ENCODE measurements around the gene SLC7A9.

DNA sequence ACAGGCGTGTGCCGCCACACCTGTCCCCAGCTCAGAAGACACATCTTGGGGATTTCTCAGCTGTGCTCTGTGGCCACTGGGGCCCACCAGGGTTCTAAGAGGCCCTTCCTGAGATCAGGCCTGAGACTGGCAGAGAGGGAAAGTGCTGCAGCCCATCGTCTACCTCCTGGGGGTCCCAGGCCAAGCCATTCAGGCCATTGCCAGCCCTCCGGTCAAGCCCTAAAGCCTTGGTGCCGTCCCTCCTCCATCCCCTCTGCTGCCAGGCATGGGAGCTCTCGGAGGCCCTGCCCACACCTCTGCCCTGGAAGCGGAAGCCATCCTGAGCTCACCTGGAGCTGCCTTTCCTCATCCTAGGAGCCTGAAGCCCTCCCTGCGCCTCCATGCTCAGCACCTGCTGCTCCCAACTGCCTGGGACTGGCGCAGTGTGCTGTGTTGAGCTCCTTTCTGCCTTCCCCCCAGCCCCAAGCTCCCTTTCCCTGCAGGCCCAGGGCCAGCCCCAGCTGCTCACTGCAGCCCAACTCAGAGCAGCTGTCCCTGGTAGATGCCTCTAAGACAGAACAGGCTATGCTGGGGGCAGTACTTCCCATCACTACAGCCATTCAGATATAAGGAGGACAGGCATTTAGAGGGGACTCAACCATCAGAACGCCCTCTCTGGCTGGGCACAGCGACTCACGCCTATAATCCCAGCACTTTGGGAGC, 2.9 kb downstream of the SLC7A9 start:
- TF ChIP-seq EHF (CRISPR knock-in tag; IDR thresholded peaks at IDR 0.05) = no peak
- TF ChIP-seq, protein P1, sequence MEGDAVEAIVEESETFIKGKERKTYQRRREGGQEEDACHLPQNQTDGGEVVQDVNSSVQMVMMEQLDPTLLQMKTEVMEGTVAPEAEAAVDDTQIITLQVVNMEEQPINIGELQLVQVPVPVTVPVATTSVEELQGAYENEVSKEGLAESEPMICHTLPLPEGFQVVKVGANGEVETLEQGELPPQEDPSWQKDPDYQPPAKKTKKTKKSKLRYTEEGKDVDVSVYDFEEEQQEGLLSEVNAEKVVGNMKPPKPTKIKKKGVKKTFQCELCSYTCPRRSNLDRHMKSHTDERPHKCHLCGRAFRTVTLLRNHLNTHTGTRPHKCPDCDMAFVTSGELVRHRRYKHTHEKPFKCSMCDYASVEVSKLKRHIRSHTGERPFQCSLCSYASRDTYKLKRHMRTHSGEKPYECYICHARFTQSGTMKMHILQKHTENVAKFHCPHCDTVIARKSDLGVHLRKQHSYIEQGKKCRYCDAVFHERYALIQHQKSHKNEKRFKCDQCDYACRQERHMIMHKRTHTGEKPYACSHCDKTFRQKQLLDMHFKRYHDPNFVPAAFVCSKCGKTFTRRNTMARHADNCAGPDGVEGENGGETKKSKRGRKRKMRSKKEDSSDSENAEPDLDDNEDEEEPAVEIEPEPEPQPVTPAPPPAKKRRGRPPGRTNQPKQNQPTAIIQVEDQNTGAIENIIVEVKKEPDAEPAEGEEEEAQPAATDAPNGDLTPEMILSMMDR (IDR thresholded peaks at IDR 0.05) = no peak
- no peak for TF ChIP-seq CEBPB (IDR thresholded peaks at IDR 0.05)
- no peak for TF ChIP-seq EP300 (IDR thresholded peaks at IDR 0.05)
- no peak; the same call in 1 of the 2 replicates for TF ChIP-seq POLR2A (IDR thresholded peaks at IDR 0.05; ENCODE audit: low read length)
- TF ChIP-seq POLR2AphosphoS2 (conservative IDR thresholded peaks at IDR 0.05; ENCODE audit: low read length) = no peak
- TF ChIP-seq, protein P2, sequence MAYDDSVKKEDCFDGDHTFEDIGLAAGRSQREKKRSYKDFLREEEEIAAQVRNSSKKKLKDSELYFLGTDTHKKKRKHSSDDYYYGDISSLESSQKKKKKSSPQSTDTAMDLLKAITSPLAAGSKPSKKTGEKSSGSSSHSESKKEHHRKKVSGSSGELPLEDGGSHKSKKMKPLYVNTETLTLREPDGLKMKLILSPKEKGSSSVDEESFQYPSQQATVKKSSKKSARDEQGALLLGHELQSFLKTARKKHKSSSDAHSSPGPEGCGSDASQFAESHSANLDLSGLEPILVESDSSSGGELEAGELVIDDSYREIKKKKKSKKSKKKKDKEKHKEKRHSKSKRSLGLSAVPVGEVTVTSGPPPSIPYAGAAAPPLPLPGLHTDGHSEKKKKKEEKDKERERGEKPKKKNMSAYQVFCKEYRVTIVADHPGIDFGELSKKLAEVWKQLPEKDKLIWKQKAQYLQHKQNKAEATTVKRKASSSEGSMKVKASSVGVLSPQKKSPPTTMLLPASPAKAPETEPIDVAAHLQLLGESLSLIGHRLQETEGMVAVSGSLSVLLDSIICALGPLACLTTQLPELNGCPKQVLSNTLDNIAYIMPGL (CRISPR knock-in tag; IDR thresholded peaks at IDR 0.05; ENCODE audit: borderline replicate concordance) = no peak
- TF ChIP-seq, protein P3, sequence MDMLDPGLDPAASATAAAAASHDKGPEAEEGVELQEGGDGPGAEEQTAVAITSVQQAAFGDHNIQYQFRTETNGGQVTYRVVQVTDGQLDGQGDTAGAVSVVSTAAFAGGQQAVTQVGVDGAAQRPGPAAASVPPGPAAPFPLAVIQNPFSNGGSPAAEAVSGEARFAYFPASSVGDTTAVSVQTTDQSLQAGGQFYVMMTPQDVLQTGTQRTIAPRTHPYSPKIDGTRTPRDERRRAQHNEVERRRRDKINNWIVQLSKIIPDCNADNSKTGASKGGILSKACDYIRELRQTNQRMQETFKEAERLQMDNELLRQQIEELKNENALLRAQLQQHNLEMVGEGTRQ (IDR thresholded peaks at IDR 0.05) = no peak
- TF ChIP-seq, protein P4, sequence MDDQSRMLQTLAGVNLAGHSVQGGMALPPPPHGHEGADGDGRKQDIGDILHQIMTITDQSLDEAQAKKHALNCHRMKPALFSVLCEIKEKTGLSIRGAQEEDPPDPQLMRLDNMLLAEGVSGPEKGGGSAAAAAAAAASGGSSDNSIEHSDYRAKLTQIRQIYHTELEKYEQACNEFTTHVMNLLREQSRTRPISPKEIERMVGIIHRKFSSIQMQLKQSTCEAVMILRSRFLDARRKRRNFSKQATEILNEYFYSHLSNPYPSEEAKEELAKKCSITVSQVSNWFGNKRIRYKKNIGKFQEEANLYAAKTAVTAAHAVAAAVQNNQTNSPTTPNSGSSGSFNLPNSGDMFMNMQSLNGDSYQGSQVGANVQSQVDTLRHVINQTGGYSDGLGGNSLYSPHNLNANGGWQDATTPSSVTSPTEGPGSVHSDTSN (IDR thresholded peaks at IDR 0.05) = no peak
